Activated CD8-positive, alpha-beta memory T cell treated with anti-CD3 and anti-CD28 coated beads, Interleukin-2, amount 50 U/mL, for 24 hours (primary cell): ENCODE data around the gene PPOX.

Source experiments
- DNase-seq: peaks from one replicate; pipeline ENCODE4 v3.0.0-alpha.2; 2020; ENCODE audit errors: extremely low read depth

PPOX gene

GRCh38 chr1:161153682-161154337 is 12.4 kb upstream of the PPOX start, which contains the start of gene UFC1:
TSS of gene UFC1 (plus strand) at chr1:161153978. CDS start at chr1:161153998, 20 bp downstream.
- DNase-seq, result peak; percentile 53

GRCh38 chr1:161157867-161158266 is 8.4 kb upstream of the PPOX start:
- no peak for DNase-seq

DNA sequence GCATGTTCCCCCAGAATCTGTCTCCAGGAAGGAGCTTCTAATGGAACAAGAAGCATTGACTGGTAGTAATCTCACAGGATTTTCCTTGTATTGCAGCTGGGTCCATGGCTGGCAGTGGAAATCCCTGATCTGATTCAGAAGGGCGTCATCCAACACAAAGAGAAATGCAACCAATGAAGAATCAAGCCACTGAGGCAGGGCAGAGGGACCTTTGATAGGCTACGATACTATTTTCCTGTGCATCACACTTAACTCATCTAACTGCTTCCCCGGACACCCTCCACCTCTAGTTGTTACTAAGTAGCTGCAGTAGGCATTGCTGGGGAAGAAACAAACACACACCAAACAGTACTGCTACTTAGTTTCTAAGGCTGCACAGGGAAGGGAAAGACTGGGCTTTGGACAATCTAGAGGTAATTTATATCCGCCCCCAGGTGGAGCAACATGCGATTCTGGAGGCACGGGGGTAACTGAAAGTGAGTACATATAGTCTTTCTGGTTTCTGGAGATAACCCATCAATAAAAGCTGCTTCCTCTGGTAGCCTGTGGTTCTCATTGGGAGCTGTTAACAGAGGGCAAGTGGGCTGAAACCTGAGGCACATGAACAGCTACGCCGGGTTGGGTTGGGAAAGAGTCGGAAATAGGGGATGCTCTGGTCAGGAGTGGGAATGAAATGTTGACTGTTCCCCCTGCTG is 7.8 kb upstream of the PPOX start:
- DNase-seq, result no peak

- DNase-seq, result peak; percentile 81
Measured at GRCh38 chr1:161159087-161159912, 6.9 kb upstream of the PPOX start, which contains the start of gene USP21. TSS of gene USP21 (plus strand) at chr1:161159500. CDS start at chr1:161160641, 1,141 bp downstream.

- DNase-seq, result no peak
Measured at GRCh38 chr1:161159913-161160243, 6.3 kb upstream of the PPOX start.

- DNase-seq, result no peak
Measured at GRCh38 chr1:161160671-161161145, 5.5 kb upstream of the PPOX start.

GRCh38 chr1:161161652-161162051 is 4.6 kb upstream of the PPOX start:
- no peak for DNase-seq

DNA sequence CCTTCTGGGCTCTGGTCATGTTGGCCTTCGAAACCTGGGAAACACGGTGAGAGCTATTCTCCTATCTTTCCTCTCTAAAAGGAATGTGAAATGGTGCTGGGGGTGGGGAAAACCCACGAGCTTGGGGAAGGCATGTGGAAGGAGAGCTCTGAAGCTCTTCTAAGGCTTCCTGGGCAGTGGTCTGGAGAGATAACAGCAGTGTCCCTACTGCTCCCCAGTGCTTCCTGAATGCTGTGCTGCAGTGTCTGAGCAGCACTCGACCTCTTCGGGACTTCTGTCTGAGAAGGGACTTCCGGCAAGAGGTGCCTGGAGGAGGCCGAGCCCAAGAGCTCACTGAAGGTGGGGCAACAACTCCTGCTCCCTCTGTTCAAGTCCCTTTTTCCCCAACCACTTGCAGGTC is 4.2 kb upstream of the PPOX start:
- DNase-seq, result no peak

GRCh38 chr1:161162806-161163205 is 3.4 kb upstream of the PPOX start:
- no peak for DNase-seq

- DNase-seq, result no peak
Measured at GRCh38 chr1:161163793-161164192, 2.4 kb upstream of the PPOX start.

DNA sequence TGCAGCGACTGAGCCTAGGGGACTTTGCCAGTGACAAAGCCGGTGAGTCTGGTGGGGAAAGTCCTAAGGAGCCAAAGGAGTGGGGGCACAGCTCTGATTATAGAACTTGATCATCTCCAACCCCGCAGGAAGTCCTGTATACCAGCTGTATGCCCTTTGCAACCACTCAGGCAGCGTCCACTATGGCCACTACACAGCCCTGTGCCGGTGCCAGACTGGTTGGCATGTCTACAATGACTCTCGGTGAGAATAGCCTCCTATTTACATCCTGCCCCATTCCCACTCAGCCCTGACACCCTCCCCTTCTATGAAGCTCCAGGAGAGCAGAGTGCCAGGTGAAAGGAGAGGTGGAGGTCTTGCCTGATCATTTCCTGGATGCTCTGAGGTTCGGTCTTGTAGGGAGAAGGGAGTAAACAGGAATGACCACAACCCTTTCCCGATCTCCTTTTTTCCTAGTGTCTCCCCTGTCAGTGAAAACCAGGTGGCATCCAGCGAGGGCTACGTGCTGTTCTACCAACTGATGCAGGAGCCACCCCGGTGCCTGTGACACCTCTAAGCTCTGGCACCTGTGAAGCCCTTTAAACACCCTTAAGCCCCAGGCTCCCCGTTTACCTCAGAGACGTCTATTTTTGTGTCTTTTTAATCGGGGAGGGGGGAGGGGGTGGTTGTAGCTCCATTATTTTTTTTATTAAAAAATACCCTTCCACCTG is 1.2 kb upstream of the PPOX start:
- no peak for DNase-seq

DNA sequence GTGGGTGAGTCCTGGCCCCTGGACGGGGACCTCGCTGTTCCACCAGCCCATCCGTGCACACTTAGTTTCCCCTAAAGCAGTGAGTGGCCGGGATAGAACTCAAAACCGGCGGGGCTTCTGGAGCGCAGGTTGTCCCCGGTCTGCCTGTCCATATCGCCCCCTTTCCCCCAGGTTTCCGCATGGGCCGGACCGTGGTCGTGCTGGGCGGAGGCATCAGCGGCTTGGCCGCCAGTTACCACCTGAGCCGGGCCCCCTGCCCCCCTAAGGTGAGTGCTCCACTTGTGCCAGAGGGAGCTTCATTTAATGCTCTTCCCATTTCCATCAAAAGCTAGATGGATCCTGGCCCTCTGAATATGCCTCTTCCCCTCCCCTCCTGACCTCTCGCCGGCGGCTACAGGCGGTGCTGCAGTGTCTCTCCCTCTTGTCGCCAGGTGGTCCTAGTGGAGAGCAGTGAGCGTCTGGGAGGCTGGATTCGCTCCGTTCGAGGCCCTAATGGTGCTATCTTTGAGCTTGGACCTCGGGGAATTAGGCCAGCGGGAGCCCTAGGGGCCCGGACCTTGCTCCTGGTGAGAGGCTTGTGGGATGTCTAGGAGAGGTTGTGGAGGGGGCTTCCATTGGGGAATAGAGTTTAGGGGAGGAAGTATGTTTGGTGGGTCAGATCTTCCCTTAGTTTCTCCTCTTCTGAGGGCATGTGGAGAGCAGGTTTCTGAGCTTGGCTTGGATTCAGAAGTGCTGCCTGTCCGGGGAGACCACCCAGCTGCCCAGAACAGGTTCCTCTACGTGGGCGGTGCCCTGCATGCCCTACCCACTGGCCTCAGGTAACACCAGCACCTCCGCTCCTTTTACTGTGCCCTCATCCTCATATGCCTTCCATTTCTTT is 683 bp downstream of the PPOX start:
- no peak for DNase-seq

DNA sequence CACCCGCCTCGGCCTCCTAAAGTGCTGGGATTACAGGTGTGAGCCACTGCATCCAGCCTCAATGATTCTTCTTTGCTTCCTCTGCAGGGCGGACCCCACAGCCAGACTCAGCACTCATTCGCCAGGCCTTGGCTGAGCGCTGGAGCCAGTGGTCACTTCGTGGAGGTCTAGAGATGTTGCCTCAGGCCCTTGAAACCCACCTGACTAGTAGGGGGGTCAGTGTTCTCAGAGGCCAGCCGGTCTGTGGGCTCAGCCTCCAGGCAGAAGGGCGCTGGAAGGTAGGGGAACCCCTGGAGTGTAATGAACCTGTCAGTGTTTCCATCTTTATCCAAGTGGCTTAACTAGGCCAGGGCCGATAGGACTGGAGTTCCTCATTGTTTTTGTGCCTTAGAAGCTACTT is 2.7 kb downstream of the PPOX start:
- DNase-seq, result no peak

GRCh38 chr1:161171191-161171590 is 5.0 kb downstream of the PPOX start:
- no peak for DNase-seq

DNA sequence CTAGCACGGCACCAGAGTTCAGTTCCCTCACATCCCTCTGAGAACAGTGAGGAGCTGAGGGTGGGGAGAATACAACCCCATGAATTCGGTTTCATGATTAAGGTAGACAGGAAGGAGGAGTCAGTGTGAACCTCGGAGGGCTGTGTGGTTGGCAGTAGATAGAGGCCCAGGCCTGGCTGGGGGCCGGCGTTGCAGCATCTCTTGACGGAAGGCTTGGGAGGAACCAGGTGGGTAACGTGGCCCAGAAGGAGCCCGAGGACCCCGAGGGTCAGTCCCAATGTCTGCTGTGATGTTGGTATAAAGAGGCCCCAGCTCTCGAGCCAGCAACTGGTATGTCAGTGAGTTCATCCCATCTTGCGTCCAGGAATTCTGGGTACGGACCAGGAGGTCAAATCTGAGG is 5.5 kb downstream of the PPOX start:
- no peak for DNase-seq

- no peak for DNase-seq
Measured at GRCh38 chr1:161172349-161172748, 6.1 kb downstream of the PPOX start.

- no peak for DNase-seq
Measured at GRCh38 chr1:161172776-161173376, 6.7 kb downstream of the PPOX start.

DNA sequence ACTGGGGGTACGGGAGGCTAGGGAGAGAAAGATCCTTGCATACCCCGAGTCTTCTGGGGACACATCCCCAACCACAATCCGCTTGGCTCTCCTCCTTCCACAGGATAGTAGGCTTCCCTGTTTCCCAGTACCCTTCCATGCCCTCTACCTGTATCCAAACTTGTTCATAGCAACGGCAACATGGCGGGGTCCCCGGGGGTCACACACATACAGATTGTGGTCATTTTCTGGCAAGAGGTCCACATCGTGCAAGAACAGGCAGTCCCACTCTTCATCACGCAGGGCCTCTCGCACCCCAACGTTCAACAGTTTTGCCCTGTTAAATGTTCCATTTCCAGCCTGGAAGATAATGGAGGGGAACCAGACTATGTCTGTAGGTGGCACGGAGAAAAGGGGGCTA is 7.5 kb downstream of the PPOX start:
- no peak for DNase-seq

GRCh38 chr1:161174911-161175310 is 8.7 kb downstream of the PPOX start:
- no peak for DNase-seq

DNA sequence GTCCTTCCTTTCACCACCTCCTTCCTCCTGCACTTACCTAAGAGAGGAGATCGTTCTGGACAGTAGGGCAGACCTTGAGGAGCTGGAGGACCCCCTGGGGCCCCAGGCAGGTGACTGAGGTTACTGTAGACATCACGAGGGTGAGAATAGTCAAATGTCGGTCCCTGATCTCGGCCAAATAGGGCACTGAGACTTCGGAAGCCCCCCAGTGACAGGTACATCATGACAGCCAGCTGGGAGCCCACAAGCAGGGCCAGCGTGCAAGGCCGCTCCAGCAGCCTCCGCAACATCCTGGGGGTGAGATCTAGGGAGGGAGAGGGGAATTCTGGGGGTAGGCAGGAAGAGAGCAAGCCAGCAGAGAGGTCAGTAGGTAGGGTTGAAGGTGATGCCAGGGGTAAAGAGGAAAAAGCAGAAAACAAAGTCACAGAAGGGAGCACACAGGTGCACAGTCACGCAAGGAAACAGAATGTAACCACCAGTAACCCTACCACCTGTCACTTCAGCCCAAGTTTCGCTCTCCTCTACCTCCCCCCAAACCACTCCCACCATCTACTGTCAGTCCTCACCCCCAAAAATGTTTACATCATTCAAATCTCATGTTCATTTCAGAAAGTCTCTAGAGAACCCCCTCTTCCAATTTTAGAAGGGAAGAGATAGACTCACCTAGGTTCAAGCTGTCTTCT is 9.7 kb downstream of the PPOX start:
- no peak for DNase-seq
